NCI-H128 (cell line): ENCODE data around the gene TIPRL.

ENCODE experiments used
- DNase-seq: peaks from one replicate; lab custom pipeline; 2025; ENCODE audit not compliant: unreplicated experiment; lab: John Stamatoyannopoulos, UW

Gene TIPRL

DNA sequence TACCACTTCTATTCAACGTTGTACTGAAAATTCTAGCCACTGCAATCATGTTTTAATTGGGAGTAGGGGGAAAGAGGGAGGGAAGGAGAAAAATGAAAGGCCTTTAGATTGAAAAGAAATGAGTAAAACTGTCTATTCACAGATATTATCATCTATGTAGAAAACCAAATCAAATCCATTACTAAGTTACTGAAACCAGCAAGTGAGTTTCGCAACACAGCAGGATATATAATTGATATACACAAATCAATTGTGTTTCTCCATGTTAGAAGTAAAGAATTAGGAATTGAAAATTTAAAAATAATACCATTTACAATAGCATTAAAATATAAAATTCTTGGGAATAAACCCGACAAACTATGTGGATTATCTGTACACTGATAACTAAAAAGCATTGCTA, 66.3 kb downstream of the TIPRL start:
- DNase-seq: no peak

DNA sequence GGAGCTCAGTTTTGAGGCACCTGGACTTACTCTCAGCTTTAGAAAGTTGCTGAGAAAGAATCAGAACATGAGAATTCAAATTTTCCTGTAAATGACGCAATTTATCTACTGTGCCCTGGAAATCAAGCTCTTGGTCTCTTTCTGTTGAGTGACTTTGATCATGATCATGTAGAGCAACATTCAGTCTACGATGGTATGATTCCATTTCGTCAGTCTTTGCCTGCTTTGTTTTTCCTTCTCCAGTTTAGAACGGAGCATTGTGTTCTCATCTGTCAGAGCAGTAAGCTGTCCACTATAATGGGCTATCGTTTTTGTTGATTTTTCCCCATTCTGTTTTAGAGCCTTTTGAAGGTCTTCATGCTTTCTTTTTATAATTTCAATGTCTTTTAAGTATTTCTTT, 67.7 kb downstream of the TIPRL start:
- DNase-seq: no peak
